GM03348 (cell line): ENCODE results near the gene SLCO4A1.

Experiments used
- DNase-seq: peaks from one replicate; pipeline ENCODE4 v3.0.0; 2012; ENCODE audit warnings: low spot score

SLCO4A1 gene

DNA sequence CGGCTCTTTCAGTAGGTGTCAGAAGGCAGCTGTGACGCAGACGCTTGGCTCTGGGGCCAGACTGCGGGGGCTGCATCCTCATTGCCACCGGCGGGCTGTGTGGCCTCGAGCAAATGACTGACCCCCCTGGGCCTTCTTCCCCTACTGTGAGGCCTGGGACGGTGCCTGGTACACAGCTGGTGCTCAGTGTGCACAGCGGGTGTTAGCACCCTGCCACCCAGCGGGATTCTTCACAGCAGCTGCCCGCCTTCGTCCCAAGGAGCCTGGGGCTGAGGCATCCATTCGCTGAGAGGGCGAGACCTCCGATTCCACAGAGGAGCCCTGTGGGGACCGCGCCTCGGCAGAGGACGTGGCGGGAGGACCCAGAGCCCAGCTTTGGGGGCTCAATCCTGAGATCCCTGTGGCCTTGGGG, 10.6 kb downstream of the SLCO4A1 start:
- no peak for DNase-seq

- no peak for DNase-seq
Observed at GRCh38 chr20:62653373-62653772, 11.1 kb downstream of the SLCO4A1 start.

DNA sequence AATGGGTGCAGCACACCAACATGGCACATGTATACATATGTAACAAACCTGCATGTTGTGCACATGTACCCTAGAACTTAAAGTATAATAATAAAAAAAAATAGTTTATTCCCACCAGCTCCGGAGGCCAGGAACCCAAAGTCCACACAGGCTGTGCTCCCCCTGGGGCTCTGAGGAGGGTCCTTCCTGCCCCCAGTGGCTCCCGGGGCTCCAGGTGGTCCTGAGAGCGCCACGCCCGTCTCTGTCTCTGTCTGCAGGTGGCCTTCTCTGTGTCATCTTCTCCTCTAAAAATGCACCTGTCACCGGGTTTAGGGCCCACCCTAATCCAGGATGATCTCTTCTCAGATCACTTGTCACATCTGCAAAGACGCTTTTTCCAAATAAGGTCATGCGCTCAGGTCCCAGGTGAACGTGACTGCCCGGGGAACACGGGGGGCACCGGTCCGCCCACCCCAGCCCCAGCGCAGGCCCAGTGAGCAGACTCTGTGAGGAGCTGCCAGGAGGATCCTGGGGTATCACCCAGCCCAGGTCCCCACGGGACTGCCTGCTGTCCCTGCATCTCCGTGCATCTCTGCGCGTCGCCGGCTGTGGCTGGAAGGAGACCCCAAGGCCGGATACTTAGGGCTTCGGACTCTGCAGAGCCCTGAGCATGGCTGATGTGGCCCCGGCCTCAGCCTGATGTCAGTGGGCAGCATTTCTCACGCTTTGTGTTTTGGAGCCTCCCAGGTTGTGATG, 11.8 kb downstream of the SLCO4A1 start:
- no peak for DNase-seq

- DNase-seq: no peak
Observed at GRCh38 chr20:62655282-62656196, 13.2 kb downstream of the SLCO4A1 start.

DNA sequence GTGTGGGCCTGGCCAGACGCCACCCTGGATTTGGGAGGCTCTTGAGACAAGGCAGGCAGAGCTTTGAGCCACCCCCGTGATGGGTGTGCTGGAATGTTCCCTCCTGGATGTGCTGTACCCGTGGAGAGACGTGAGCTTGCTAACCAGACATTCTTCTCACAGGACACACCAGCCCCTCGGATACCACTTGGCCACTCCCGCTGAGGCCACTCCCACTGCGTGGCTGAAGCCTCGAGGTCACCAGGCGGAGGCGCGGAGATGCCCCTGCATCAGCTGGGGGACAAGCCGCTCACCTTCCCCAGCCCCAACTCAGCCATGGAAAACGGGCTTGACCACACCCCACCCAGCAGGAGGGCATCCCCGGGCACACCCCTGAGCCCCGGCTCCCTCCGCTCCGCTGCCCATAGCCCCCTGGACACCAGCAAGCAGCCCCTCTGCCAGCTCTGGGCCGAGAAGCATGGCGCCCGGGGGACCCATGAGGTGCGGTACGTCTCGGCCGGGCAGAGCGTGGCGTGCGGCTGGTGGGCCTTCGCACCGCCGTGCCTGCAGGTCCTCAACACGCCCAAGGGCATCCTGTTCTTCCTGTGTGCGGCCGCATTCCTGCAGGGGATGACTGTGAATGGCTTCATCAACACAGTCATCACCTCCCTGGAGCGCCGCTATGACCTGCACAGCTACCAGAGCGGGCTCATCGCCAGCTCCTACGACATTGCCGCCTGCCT, 14.1 kb downstream of the SLCO4A1 start:
- DNase-seq: no peak

DNA sequence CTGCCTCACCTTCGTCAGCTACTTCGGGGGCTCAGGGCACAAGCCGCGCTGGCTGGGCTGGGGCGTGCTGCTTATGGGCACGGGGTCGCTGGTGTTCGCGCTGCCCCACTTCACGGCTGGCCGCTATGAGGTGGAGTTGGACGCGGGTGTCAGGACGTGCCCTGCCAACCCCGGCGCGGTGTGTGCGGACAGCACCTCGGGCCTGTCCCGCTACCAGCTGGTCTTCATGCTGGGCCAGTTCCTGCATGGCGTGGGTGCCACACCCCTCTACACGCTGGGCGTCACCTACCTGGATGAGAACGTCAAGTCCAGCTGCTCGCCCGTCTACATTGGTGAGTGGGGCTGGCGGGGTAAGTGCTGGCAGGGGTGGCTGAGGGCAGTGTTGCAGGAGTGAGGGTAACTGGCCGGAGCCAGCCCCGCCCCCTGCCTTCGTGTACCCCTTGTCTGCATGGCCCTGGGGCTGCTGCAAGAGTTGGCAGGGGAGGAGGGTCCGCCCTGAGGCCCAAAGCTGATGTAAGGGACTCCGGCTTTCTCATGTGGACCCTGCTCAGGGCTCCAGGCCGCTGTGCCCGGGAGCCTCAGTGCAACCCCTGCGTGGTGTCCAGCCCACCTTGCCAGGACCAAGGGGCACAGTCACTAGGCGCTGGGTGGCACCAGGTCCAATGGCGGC, 14.8 kb downstream of the SLCO4A1 start:
- DNase-seq: no peak

- no peak for DNase-seq
Observed at GRCh38 chr20:62657589-62657942, 15.3 kb downstream of the SLCO4A1 start.

- DNase-seq: no peak
Observed at GRCh38 chr20:62657956-62658355, 15.7 kb downstream of the SLCO4A1 start.

DNA sequence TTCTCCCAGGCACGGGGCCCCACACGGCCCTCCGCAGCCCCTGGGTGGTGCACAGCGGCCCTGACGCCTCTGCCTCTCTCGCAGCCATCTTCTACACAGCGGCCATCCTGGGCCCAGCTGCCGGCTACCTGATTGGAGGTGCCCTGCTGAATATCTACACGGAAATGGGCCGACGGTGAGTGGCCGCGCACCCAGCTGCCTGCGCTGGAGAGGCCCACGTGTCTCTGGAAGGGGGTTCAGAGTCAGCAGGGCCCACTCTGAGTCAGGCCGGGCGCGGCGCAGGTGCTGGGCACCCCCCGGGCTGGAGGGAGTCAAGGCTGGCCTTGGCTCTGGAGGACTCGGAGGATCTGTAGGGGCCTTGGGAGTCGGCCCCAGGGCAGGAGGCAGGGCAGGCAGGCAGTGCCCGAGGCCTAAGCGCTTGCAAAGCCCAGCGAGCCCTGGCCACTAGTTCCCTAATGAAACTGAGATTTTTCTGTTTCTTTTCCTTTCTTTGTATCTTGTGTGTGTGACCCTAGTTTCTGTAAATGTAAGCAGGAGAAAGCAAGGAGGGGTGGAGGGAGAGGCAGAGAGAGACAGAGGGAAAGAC, 16.4 kb downstream of the SLCO4A1 start:
- DNase-seq: no peak

- no peak for DNase-seq
Observed at GRCh38 chr20:62659488-62660239, 17.4 kb downstream of the SLCO4A1 start.

DNA sequence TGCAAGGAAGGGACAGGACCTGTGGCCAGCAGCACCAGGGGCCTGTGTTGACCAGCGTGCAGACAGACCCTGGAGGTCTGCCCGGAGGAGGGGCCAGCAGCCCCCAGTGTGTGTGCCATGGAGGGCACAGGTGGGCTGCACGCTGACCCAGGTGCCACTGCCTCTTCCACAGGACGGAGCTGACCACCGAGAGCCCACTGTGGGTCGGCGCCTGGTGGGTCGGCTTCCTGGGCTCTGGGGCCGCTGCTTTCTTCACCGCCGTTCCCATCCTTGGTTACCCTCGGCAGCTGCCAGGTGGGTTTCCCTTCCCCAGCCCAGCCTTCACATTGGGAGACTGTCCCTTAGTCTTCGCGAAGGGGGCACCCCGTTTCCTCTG, 17.9 kb downstream of the SLCO4A1 start:
- DNase-seq: no peak

- DNase-seq: no peak
Observed at GRCh38 chr20:62660768-62661167, 18.5 kb downstream of the SLCO4A1 start.

DNA sequence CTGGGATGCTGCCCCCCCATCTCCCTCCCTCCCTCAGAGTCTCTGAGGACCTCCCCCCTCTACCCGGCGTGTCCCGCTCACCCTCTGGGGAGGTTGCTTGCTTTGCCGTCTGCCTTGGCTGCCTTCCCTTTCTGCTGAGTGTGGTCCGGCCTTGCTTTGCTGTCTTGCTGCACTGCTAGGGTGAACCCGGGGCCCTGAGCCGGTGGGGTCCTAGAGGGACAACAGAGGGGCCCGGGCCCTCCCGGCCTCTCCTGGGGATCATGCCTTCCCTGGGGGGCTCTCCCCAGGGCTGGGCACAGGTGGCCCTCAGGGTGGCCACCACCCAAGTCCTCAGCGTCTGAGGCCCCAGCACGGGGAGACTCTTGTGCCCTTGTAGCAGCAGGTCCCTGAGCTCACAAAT, 19.3 kb downstream of the SLCO4A1 start:
- no peak for DNase-seq

- DNase-seq: peak; percentile 85
Observed at GRCh38 chr20:62662422-62662821, 20.1 kb downstream of the SLCO4A1 start.

DNA sequence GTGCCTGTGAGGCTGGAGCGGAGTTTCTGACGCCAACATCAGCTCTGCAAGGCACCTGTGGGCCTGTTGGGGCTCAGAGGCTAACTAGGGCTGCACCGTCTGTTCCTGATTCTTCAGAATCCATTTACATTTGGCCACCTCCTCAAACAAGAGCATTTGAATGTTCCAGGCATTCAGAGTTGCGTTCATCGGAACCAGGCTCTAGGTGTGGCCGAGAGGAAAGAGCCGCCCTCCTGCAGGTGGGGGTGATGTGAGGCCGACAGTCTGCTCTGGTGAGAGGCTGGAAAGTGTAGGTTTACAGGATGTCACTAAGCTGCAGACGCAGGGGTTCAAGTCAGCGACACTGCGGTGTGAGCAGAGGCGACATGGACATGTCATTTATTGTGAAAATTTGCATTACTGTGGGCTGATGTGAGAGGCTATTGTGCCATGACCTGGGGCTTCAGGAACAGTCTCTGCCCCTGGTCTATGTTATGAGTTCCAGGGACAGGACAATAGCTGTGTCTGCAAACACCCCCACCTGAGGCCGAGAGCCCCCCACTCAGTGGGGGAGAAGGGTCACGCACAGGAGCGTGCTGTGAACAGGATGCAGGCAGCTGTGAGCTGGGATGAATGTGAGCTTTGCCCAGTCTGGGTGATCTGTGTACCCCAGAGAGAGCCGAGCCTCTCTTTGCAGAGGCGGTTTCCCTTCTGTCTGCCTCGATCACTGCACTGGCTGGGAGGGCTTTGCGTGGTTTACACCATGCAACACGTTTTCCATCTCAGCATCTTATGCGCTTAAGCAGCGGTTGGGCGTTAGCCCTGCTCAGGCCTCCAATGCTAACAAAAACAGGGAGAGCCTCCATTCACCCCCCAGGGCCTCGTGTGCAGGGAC, 21.1 kb downstream of the SLCO4A1 start:
- DNase-seq: no peak

DNA sequence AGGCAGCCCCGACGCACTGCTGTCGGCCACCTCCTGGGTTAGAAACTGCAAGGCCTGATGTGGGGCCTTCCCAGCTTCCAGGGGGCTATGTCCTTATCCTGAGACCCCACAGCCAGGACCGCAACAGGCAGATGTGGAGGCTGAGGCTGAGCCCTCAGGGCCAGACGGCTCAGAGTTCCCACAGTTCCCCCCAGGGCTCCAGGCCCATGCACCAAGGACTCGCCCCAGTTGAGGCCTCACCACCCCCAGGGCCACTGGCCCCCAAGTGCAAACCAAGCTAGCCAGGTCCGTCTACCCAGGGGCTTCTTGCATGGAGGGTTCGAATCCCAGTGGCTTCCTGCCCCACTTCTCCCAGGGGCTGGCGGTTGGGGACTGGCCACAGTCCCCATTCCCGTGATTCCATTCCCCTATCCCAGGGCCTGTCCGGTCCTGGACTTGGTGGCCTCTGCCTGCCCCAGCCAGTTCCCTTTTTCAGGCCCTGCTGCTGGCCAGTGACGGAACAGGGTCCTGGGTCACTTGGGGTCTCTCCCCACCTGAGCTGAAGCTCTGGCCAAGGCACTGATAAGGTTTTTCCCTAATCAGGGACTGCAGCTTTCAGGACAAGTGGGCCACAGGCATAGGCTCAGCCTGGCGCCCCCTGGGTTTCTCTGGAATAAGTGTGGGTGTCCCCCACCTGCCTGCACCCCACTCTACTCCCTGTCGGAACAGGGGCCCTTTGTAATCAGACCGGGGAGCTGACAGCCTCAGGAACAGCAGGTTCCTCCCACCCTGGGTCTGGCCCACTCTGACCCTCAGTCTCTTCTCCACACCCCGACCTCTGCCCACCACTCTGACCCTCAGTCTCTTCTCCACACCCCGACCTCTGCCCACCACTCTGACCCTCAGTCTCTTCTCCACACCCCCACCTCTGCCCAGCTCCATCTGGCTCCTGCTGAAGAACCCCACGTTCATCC, 22.0 kb downstream of the SLCO4A1 start:
- DNase-seq: no peak

GRCh38 chr20:62665153-62665754, 23.0 kb downstream of the SLCO4A1 start:
- no peak for DNase-seq
